Measurements from ENCODE around the gene NHS.

DNA sequence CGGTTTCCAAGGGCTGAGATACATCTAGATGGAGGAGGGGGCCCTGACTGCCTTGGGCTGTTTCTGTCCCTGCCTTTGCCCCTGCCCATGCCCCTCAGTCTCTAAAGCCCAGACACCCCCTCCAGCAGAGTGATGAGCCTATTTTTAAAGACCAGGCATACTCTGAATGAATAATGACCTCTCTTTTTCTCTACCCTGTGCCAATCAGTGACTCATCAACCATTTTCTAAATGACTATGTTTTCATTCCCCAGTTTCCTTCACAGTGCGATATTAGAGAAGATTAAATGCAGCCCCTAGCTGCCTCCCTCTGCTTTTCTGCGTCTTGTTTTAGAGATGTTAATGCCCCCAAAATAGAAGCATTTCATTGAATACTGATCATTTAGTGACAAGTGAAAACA is 15.5 kb upstream of the NHS start:
- TF ChIP-seq HDAC2 (IDR thresholded peaks at IDR 0.05) (no peak), POLR2A (IDR thresholded peaks at IDR 0.05; ENCODE audit: low read length) (no peak), BHLHE40 (IDR thresholded peaks at IDR 0.05; ENCODE audit: low read depth, low read length) (no peak), ZNF302 (CRISPR knock-in tag; IDR thresholded peaks at IDR 0.05) (no peak), FOSL2 (IDR thresholded peaks at IDR 0.05) (no peak), FOSL2 (CRISPR knock-in tag; IDR thresholded peaks at IDR 0.05) (no peak), RFX5 (IDR thresholded peaks at IDR 0.05) (no peak), EP300 (IDR thresholded peaks at IDR 0.05) (no peak), HEYL (CRISPR knock-in tag; IDR thresholded peaks at IDR 0.05) (no peak)
- TF ChIP-seq, protein P1, sequence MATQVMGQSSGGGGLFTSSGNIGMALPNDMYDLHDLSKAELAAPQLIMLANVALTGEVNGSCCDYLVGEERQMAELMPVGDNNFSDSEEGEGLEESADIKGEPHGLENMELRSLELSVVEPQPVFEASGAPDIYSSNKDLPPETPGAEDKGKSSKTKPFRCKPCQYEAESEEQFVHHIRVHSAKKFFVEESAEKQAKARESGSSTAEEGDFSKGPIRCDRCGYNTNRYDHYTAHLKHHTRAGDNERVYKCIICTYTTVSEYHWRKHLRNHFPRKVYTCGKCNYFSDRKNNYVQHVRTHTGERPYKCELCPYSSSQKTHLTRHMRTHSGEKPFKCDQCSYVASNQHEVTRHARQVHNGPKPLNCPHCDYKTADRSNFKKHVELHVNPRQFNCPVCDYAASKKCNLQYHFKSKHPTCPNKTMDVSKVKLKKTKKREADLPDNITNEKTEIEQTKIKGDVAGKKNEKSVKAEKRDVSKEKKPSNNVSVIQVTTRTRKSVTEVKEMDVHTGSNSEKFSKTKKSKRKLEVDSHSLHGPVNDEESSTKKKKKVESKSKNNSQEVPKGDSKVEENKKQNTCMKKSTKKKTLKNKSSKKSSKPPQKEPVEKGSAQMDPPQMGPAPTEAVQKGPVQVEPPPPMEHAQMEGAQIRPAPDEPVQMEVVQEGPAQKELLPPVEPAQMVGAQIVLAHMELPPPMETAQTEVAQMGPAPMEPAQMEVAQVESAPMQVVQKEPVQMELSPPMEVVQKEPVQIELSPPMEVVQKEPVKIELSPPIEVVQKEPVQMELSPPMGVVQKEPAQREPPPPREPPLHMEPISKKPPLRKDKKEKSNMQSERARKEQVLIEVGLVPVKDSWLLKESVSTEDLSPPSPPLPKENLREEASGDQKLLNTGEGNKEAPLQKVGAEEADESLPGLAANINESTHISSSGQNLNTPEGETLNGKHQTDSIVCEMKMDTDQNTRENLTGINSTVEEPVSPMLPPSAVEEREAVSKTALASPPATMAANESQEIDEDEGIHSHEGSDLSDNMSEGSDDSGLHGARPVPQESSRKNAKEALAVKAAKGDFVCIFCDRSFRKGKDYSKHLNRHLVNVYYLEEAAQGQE (IDR thresholded peaks at IDR 0.05) = no peak
- TF ChIP-seq, protein P2, sequence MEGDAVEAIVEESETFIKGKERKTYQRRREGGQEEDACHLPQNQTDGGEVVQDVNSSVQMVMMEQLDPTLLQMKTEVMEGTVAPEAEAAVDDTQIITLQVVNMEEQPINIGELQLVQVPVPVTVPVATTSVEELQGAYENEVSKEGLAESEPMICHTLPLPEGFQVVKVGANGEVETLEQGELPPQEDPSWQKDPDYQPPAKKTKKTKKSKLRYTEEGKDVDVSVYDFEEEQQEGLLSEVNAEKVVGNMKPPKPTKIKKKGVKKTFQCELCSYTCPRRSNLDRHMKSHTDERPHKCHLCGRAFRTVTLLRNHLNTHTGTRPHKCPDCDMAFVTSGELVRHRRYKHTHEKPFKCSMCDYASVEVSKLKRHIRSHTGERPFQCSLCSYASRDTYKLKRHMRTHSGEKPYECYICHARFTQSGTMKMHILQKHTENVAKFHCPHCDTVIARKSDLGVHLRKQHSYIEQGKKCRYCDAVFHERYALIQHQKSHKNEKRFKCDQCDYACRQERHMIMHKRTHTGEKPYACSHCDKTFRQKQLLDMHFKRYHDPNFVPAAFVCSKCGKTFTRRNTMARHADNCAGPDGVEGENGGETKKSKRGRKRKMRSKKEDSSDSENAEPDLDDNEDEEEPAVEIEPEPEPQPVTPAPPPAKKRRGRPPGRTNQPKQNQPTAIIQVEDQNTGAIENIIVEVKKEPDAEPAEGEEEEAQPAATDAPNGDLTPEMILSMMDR (IDR thresholded peaks at IDR 0.05) = no peak
- TF ChIP-seq, protein P3, sequence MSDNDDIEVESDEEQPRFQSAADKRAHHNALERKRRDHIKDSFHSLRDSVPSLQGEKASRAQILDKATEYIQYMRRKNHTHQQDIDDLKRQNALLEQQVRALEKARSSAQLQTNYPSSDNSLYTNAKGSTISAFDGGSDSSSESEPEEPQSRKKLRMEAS (IDR thresholded peaks at IDR 0.05) = no peak
- TF ChIP-seq, protein P4, sequence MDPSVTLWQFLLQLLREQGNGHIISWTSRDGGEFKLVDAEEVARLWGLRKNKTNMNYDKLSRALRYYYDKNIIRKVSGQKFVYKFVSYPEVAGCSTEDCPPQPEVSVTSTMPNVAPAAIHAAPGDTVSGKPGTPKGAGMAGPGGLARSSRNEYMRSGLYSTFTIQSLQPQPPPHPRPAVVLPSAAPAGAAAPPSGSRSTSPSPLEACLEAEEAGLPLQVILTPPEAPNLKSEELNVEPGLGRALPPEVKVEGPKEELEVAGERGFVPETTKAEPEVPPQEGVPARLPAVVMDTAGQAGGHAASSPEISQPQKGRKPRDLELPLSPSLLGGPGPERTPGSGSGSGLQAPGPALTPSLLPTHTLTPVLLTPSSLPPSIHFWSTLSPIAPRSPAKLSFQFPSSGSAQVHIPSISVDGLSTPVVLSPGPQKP (IDR thresholded peaks at IDR 0.05; ENCODE audit: low read depth, low read length) = no peak
- TF ChIP-seq, protein P5, sequence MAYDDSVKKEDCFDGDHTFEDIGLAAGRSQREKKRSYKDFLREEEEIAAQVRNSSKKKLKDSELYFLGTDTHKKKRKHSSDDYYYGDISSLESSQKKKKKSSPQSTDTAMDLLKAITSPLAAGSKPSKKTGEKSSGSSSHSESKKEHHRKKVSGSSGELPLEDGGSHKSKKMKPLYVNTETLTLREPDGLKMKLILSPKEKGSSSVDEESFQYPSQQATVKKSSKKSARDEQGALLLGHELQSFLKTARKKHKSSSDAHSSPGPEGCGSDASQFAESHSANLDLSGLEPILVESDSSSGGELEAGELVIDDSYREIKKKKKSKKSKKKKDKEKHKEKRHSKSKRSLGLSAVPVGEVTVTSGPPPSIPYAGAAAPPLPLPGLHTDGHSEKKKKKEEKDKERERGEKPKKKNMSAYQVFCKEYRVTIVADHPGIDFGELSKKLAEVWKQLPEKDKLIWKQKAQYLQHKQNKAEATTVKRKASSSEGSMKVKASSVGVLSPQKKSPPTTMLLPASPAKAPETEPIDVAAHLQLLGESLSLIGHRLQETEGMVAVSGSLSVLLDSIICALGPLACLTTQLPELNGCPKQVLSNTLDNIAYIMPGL (CRISPR knock-in tag; IDR thresholded peaks at IDR 0.05; ENCODE audit: borderline replicate concordance) = no peak
- TF ChIP-seq, protein P6, sequence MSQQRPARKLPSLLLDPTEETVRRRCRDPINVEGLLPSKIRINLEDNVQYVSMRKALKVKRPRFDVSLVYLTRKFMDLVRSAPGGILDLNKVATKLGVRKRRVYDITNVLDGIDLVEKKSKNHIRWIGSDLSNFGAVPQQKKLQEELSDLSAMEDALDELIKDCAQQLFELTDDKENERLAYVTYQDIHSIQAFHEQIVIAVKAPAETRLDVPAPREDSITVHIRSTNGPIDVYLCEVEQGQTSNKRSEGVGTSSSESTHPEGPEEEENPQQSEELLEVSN (IDR thresholded peaks at IDR 0.05; ENCODE audit: borderline replicate concordance, low read depth) = no peak

Data from A549 (cell line).